ENCODE measurements around the gene MS4A14.

DNA sequence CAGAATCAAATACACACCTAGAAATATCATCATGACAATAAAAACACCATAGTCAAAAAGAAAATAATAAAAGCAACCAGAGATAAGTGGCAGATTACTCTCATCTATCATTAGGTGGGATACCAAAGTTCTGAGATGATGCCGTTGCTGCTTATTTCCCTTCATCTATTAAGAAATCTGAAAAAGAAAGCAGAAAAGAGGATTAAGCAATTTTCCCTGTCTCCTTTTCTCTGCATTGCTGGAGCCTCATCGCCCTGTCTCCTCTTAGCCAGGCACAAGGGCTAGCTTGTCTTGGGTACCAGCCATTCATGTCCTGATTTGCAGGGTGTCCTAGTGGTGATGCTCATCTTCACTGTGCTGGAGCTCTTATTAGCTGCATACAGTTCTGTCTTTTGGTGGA lies 3.9 kb upstream of the MS4A14 start:
- TF ChIP-seq, protein P1, sequence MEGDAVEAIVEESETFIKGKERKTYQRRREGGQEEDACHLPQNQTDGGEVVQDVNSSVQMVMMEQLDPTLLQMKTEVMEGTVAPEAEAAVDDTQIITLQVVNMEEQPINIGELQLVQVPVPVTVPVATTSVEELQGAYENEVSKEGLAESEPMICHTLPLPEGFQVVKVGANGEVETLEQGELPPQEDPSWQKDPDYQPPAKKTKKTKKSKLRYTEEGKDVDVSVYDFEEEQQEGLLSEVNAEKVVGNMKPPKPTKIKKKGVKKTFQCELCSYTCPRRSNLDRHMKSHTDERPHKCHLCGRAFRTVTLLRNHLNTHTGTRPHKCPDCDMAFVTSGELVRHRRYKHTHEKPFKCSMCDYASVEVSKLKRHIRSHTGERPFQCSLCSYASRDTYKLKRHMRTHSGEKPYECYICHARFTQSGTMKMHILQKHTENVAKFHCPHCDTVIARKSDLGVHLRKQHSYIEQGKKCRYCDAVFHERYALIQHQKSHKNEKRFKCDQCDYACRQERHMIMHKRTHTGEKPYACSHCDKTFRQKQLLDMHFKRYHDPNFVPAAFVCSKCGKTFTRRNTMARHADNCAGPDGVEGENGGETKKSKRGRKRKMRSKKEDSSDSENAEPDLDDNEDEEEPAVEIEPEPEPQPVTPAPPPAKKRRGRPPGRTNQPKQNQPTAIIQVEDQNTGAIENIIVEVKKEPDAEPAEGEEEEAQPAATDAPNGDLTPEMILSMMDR (IDR thresholded peaks at IDR 0.05): no peak
- TF ChIP-seq POLR2A (IDR thresholded peaks at IDR 0.05): no peak

All from Peyer's patch (tissue), 4 donors.